C4-2B (cell line): Measurements from ENCODE around the gene DGKI.

ENCODE experiments used
- ZFX ChIP-seq: fragments of 450-650 bp; IDR thresholded peaks from 2 replicates; pipeline ENCODE4 v1.6.1; 2017
- TF ChIP-seq, protein P1 (sequence below): fragments of 450-650 bp; conservative IDR thresholded peaks from 2 replicates; pipeline ENCODE4 v1.5.1; 2017; ENCODE audit warnings: mild to moderate bottlenecking

- TF ChIP-seq, protein P1, sequence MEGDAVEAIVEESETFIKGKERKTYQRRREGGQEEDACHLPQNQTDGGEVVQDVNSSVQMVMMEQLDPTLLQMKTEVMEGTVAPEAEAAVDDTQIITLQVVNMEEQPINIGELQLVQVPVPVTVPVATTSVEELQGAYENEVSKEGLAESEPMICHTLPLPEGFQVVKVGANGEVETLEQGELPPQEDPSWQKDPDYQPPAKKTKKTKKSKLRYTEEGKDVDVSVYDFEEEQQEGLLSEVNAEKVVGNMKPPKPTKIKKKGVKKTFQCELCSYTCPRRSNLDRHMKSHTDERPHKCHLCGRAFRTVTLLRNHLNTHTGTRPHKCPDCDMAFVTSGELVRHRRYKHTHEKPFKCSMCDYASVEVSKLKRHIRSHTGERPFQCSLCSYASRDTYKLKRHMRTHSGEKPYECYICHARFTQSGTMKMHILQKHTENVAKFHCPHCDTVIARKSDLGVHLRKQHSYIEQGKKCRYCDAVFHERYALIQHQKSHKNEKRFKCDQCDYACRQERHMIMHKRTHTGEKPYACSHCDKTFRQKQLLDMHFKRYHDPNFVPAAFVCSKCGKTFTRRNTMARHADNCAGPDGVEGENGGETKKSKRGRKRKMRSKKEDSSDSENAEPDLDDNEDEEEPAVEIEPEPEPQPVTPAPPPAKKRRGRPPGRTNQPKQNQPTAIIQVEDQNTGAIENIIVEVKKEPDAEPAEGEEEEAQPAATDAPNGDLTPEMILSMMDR, result peak; percentile 15; the same call in 1 of the 2 replicates
- no peak for TF ChIP-seq ZFX
Observed at GRCh38 chr7:137625197-137625596, 221.6 kb downstream of the DGKI start.
